Caki2 (cell line): Measurements from ENCODE around the gene PA2G4. TPM values are rescaled to one million over a fixed set of nuclear protein-coding genes. Genes with fewer than 3 reads are reported as not detected.

ENCODE experiments used
- DNase-seq: peaks from one replicate; pipeline ENCODE4 v3.0.0-alpha.2; 2015; ENCODE audit warnings: low read depth
- in situ Hi-C: cut with HindIII; loops from 2 replicates; pipeline ENCODE4 v1.10.0; 2016; ENCODE audit warnings: low sequenced_read_pairs, low pct_unique_long_range_greater_than_20kb, mixed read lengths
- total RNA-seq: library from RNA; depleted of rRNA; stranded (reverse); fragments of >200 nt; shearing (Covaris generic); gene quantifications from 2 replicates; pipeline ENCODE4 v1.2.3, GENCODE V29; 2014; ENCODE audit warnings: low replicate concordance

PA2G4 gene
- total RNA-seq, 1 experiment from 2014 or later = 415 TPM

GRCh38 chr12:56119361-56119796, 15.0 kb downstream of the PA2G4 start:
- peak; percentile 77 for DNase-seq
- in situ Hi-C loops = no loop called here

- in situ Hi-C loops = no loop called here
- no peak for DNase-seq
These were observed 15.9 kb downstream of the PA2G4 start for GRCh38 chr12:56120158-56120846.

- no peak for DNase-seq
- in situ Hi-C loops = no loop called here
These were observed 17.0 kb downstream of the PA2G4 start for GRCh38 chr12:56121204-56121870.

GRCh38 chr12:56122637-56123036, 18.3 kb downstream of the PA2G4 start:
- in situ Hi-C loops = no loop called here
- DNase-seq = no peak

GRCh38 chr12:56124133-56124532, 19.8 kb downstream of the PA2G4 start:
- in situ Hi-C loops = no loop called here
- DNase-seq = no peak

- in situ Hi-C loops = no loop called here
These were observed 22.4 kb downstream of the PA2G4 start for GRCh38 chr12:56126732-56127239.

GRCh38 chr12:56127485-56127887, 23.1 kb downstream of the PA2G4 start:
- in situ Hi-C loops = no loop called here
- no peak for DNase-seq

More at GRCh38 chr12:56126732-56127239, 22.4 kb downstream of the PA2G4 start:
- DNase-seq = no peak

GRCh38 chr12:56127888-56128669, 23.7 kb downstream of the PA2G4 start, which contains the start of gene ESYT1:
TSS of gene ESYT1 (plus strand) at chr12:56128267. CDS start at chr12:56128320, 53 bp downstream.
- in situ Hi-C loops = no loop called here
- peak; percentile 100 for DNase-seq

- in situ Hi-C loops = no loop called here
- no peak for DNase-seq
These were observed 24.4 kb downstream of the PA2G4 start for GRCh38 chr12:56128670-56129205.

- in situ Hi-C loops = no loop called here
- peak; percentile 55 for DNase-seq
These were observed 25.0 kb downstream of the PA2G4 start for GRCh38 chr12:56129206-56129941.

- DNase-seq = no peak
- in situ Hi-C loops = no loop called here
These were observed 25.7 kb downstream of the PA2G4 start for GRCh38 chr12:56129942-56130495.

GRCh38 chr12:56130876-56131275, 26.5 kb downstream of the PA2G4 start:
- no peak for DNase-seq
- in situ Hi-C loops = no loop called here

- in situ Hi-C loops = no loop called here
- DNase-seq = no peak
These were observed 30.5 kb downstream of the PA2G4 start for GRCh38 chr12:56134897-56135296.

- in situ Hi-C loops = no loop called here
- DNase-seq = no peak
These were observed 33.7 kb downstream of the PA2G4 start for GRCh38 chr12:56137853-56138571.

- in situ Hi-C loops = no loop called here
- DNase-seq = no peak
These were observed 37.8 kb downstream of the PA2G4 start for GRCh38 chr12:56141946-56142784.

- in situ Hi-C loops = no loop called here
- DNase-seq = no peak
These were observed 38.9 kb downstream of the PA2G4 start for GRCh38 chr12:56143217-56143616.
